ENCODE data around the gene PTPN9.
"Not testable (repeated sequence)": the region's sequence is repeated elsewhere in the genome, so short reads cannot be mapped to it uniquely, and the experiment has no call there.

Gene PTPN9

GRCh38 chr15:75532413-75533250, 46.5 kb downstream of the PTPN9 start:
- in situ Hi-C loops (cut with MboI; ENCODE audit: low sequenced_read_pairs) = no loop called here

- in situ Hi-C loops (cut with MboI; ENCODE audit: low sequenced_read_pairs) = no loop called here
These were observed 48.1 kb downstream of the PTPN9 start for GRCh38 chr15:75531041-75531450.

- in situ Hi-C loops (cut with MboI; ENCODE audit: low sequenced_read_pairs) = no loop called here
These were observed 48.9 kb downstream of the PTPN9 start for GRCh38 chr15:75530169-75530568.

GRCh38 chr15:75525756-75526155, 53.4 kb downstream of the PTPN9 start:
- in situ Hi-C loops (cut with MboI; ENCODE audit: low sequenced_read_pairs) = not testable (repeated sequence)

GRCh38 chr15:75523011-75523410, 56.1 kb downstream of the PTPN9 start:
- in situ Hi-C loops (cut with MboI; ENCODE audit: low sequenced_read_pairs) = no loop called here

GRCh38 chr15:75517233-75517632, 61.9 kb downstream of the PTPN9 start:
- in situ Hi-C loops (cut with MboI; ENCODE audit: low sequenced_read_pairs) = no loop called here

- in situ Hi-C loops (cut with MboI; ENCODE audit: low sequenced_read_pairs) = no loop called here
These were observed 70.1 kb downstream of the PTPN9 start for GRCh38 chr15:75508840-75509532.

GRCh38 chr15:75502360-75502759, 76.8 kb downstream of the PTPN9 start:
- in situ Hi-C loops (cut with MboI; ENCODE audit: low sequenced_read_pairs) = no loop called here

- in situ Hi-C loops (cut with MboI; ENCODE audit: low sequenced_read_pairs) = no loop called here
These were observed 85.4 kb downstream of the PTPN9 start for GRCh38 chr15:75493732-75494131.

- in situ Hi-C loops (cut with MboI; ENCODE audit: low sequenced_read_pairs) = no loop called here
These were observed 95.2 kb downstream of the PTPN9 start for GRCh38 chr15:75483961-75484360.

GRCh38 chr15:75483556-75483955, 95.6 kb downstream of the PTPN9 start:
- in situ Hi-C loops (cut with MboI; ENCODE audit: low sequenced_read_pairs) = not testable (repeated sequence)

- in situ Hi-C loops (cut with MboI; ENCODE audit: low sequenced_read_pairs) = no loop called here
These were observed 96.0 kb downstream of the PTPN9 start for GRCh38 chr15:75483106-75483505.

GRCh38 chr15:75480463-75480862, 98.7 kb downstream of the PTPN9 start:
- in situ Hi-C loops (cut with MboI; ENCODE audit: low sequenced_read_pairs) = not testable (repeated sequence)

- in situ Hi-C loops (cut with MboI; ENCODE audit: low sequenced_read_pairs) = no loop called here
These were observed 99.4 kb downstream of the PTPN9 start for GRCh38 chr15:75479670-75480069.

GRCh38 chr15:75477094-75477493, 102.0 kb downstream of the PTPN9 start:
- in situ Hi-C loops (cut with MboI; ENCODE audit: low sequenced_read_pairs) = not testable (repeated sequence)

GRCh38 chr15:75468913-75469598, 110.1 kb downstream of the PTPN9 start:
- in situ Hi-C loops (cut with MboI; ENCODE audit: low sequenced_read_pairs) = no loop called here

- in situ Hi-C loops (cut with MboI; ENCODE audit: low sequenced_read_pairs) = no loop called here
These were observed 118.5 kb downstream of the PTPN9 start for GRCh38 chr15:75460646-75461045.

- in situ Hi-C loops (cut with MboI; ENCODE audit: low sequenced_read_pairs) = no loop called here
These were observed 119.5 kb downstream of the PTPN9 start for GRCh38 chr15:75459581-75459980.

- in situ Hi-C loops (cut with MboI; ENCODE audit: low sequenced_read_pairs) = no loop called here
These were observed 122.4 kb downstream of the PTPN9 start for GRCh38 chr15:75456710-75457109.

GRCh38 chr15:75455982-75456531, 123.1 kb downstream of the PTPN9 start:
- in situ Hi-C loops (cut with MboI; ENCODE audit: low sequenced_read_pairs) = no loop called here

GRCh38 chr15:75455424-75455981, 123.6 kb downstream of the PTPN9 start:
- in situ Hi-C loops (cut with MboI; ENCODE audit: low sequenced_read_pairs) = no loop called here
